AG04450 (cell line): ENCODE results near the gene SLC22A23. TPM values are rescaled to one million over a fixed set of nuclear protein-coding genes. Genes with fewer than 3 reads are reported as not detected.

Experiments
- CTCF ChIA-PET: fragments of 300-600, 350-600 bp; formaldehyde crosslinking; extraction: SDS; loops from one replicate; lab custom pipeline; 2022; ENCODE audit warnings: antibody characterized with exemption, inconsistent platforms; lab: Charles Lee
- POLR2A ChIA-PET: fragments of 350-600 bp; formaldehyde crosslinking; extraction: SDS; loops from one replicate; lab custom pipeline; 2021; ENCODE audit warnings: antibody characterized with exemption, inconsistent platforms; lab: Yijun Ruan, JAX
- DNase-seq: peaks from one replicate; pipeline ENCODE4 v3.0.0-alpha.2; 2011; ENCODE audit warnings: low read depth, low spot score
- H3K27ac ChIP-seq: one replicate; pipeline ENCODE4 v1.5.1; 2012; ENCODE audit warnings: low read depth, low read length, control low read depth
- H3K27me3 ChIP-seq: one replicate; pipeline ENCODE4 v1.6.0; 2012; ENCODE audit warnings: low read length; ENCODE audit not compliant: control insufficient read depth, insufficient read depth
- H3K4me3 ChIP-seq: 2 replicates; pipeline ENCODE4 v1.5.1; 2011; ENCODE audit warnings: mild to moderate bottlenecking, low read depth, low read length, control low read depth
- H3K9me3 ChIP-seq: 2 replicates; pipeline ENCODE4 v1.5.1; 2012; ENCODE audit warnings: low read length; ENCODE audit not compliant: control insufficient read depth, insufficient read depth
- CTCF ChIP-seq: IDR thresholded peaks from 2 replicates; pipeline ENCODE4 v1.5.1; 2011; ENCODE audit warnings: low read depth, low read length, control low read depth, inconsistent platforms
- polyA plus RNA-seq: library from polyadenylated mRNA; depleted of rRNA; stranded (reverse); fragments of >200 nt; gene quantifications from 2 replicates; pipeline ENCODE4 v1.2.3, GENCODE V29; 2011

The SLC22A23 gene
- polyA plus RNA-seq, 1 experiment = not detected

GRCh38 chr6:3230256-3230882, 226.5 kb downstream of the SLC22A23 start:
- H3K27ac ChIP-seq = no peak overlapping the region
- no peak for TF ChIP-seq CTCF
- POLR2A ChIA-PET = interaction anchor here (1.6 kb wide), 1 partner anchor 17 kb away, joined by 10 read pairs; no protein-coding TSS in a partner anchor
- DNase-seq = no peak
- H3K27me3 ChIP-seq = peaks cover 90% of the 10 kb centered on the region
- CTCF ChIA-PET = interaction anchor here (0.6 to 2.3 kb wide), 2 partner anchors 21 to 105 kb away, joined by 4 to 9 read pairs; no protein-coding TSS in a partner anchor
- no peak overlapping the region; the same call in 1 of the 2 replicates for H3K4me3 ChIP-seq
- H3K9me3 ChIP-seq = no peaks in the 10 kb centered on the region; the same call in 1 of the 2 replicates

- no peak for DNase-seq
- CTCF ChIA-PET = no interaction called here
- Histone ChIP-seq H3K4me3 (no peak overlapping the region), H3K27me3 (peaks cover 85% of the 10 kb centered on the region), H3K27ac (no peak overlapping the region), H3K9me3 (no peaks in the 10 kb centered on the region; the same call in 1 of the 2 replicates)
- no peak for TF ChIP-seq CTCF
- POLR2A ChIA-PET = no interaction called here
Observed at GRCh38 chr6:3229566-3230178, 227.2 kb downstream of the SLC22A23 start.

GRCh38 chr6:3228771-3229565, 227.9 kb downstream of the SLC22A23 start:
- POLR2A ChIA-PET = no interaction called here
- DNase-seq = no peak
- no peak overlapping the region for H3K27ac ChIP-seq

GRCh38 chr6:3228046-3228671, 228.7 kb downstream of the SLC22A23 start:
- POLR2A ChIA-PET = no interaction called here

More at GRCh38 chr6:3228771-3229565, 227.9 kb downstream of the SLC22A23 start:
- Histone ChIP-seq H3K27me3 (peaks cover 80% of the 10 kb centered on the region), H3K4me3 (peak overlapping the region; percentile 25), H3K9me3 (no peaks in the 10 kb centered on the region; the same call in 1 of the 2 replicates)
- TF ChIP-seq CTCF = no peak
- CTCF ChIA-PET = no interaction called here

More at GRCh38 chr6:3228046-3228671, 228.7 kb downstream of the SLC22A23 start:
- no peak for TF ChIP-seq CTCF
- peaks cover 74% of the 10 kb centered on the region for H3K27me3 ChIP-seq
- no peak for DNase-seq
- CTCF ChIA-PET = no interaction called here
- no peak overlapping the region for H3K4me3 ChIP-seq
- no peaks in the 10 kb centered on the region; the same call in 1 of the 2 replicates for H3K9me3 ChIP-seq
- no peak overlapping the region for H3K27ac ChIP-seq
